GM12878 (cell line): Measurements from ENCODE around the gene HEPACAM2.

Experiments
- ATF2 ChIP-seq: IDR thresholded peaks from 2 replicates; pipeline ENCODE4 v1.6.1; 2012; ENCODE audit warnings: low read length, inconsistent platforms
- CREM ChIP-seq: IDR thresholded peaks from 2 replicates; pipeline ENCODE4 v1.6.1; 2014; ENCODE audit warnings: antibody characterized with exemption, low read depth
- CTCF ChIP-seq, 3 experiments: IDR thresholded peaks in 2 of 3; conservative IDR thresholded peaks in 1 of 3; 2 replicates each; pipeline ENCODE4 v1.5.1; 2011; ENCODE audit warnings: low read depth in 3 of 3, low read length in 3 of 3, mild to moderate bottlenecking in 3 of 3, control low read depth in 2 of 3, moderate library complexity in 2 of 3, inconsistent platforms in 1 of 3, mixed read lengths in 1 of 3; ENCODE audit not compliant: control insufficient read depth in 2 of 3, insufficient read depth in 1 of 3; ENCODE audit errors: extremely low read depth in 1 of 3
- KDM1A ChIP-seq: fragments of 200-600 bp; sonication (generic); IDR thresholded peaks from 2 replicates; pipeline ENCODE4 v1.6.1; 2016; ENCODE audit warnings: borderline replicate concordance
- POLR2A ChIP-seq: IDR thresholded peaks from 2 replicates; pipeline ENCODE4 v1.6.1; 2011; ENCODE audit warnings: low read depth, mild to moderate bottlenecking, low read length
- SMC3 ChIP-seq: IDR thresholded peaks from 2 replicates; pipeline ENCODE4 v1.6.1; 2011; ENCODE audit warnings: low read length, improper control_type of control experiment, borderline replicate concordance
- ZNF217 ChIP-seq: fragments of 450-650 bp; IDR thresholded peaks from 2 replicates; pipeline ENCODE4 v1.6.1; 2017; ENCODE audit warnings: antibody characterized with exemption, mild to moderate bottlenecking
- TF ChIP-seq, protein P1 (sequence below): IDR thresholded peaks from 2 replicates; pipeline ENCODE4 v1.6.1; 2012; ENCODE audit warnings: mild to moderate bottlenecking, low read depth, low read length
- TF ChIP-seq, protein P2 (sequence below): IDR thresholded peaks from 2 replicates; pipeline ENCODE4 v1.6.1; 2011; ENCODE audit warnings: low read depth, low read length, improper control_type of control experiment, borderline replicate concordance

GRCh38 chr7:93194386-93194785 lies 31.9 kb downstream of the HEPACAM2 start:
- TF ChIP-seq SMC3: no peak
- no peak for TF ChIP-seq ZNF217
- no peak for TF ChIP-seq CTCF (IDR thresholded peaks at IDR 0.05 in 2 of 3, conservative IDR thresholded peaks at IDR 0.05 in 1 of 3; ENCODE audit: control insufficient read depth in 2 of 3, extremely low read depth in 1 of 3, insufficient read depth in 1 of 3, low read depth in 3 of 3, low read length in 3 of 3)
- TF ChIP-seq, protein P1, sequence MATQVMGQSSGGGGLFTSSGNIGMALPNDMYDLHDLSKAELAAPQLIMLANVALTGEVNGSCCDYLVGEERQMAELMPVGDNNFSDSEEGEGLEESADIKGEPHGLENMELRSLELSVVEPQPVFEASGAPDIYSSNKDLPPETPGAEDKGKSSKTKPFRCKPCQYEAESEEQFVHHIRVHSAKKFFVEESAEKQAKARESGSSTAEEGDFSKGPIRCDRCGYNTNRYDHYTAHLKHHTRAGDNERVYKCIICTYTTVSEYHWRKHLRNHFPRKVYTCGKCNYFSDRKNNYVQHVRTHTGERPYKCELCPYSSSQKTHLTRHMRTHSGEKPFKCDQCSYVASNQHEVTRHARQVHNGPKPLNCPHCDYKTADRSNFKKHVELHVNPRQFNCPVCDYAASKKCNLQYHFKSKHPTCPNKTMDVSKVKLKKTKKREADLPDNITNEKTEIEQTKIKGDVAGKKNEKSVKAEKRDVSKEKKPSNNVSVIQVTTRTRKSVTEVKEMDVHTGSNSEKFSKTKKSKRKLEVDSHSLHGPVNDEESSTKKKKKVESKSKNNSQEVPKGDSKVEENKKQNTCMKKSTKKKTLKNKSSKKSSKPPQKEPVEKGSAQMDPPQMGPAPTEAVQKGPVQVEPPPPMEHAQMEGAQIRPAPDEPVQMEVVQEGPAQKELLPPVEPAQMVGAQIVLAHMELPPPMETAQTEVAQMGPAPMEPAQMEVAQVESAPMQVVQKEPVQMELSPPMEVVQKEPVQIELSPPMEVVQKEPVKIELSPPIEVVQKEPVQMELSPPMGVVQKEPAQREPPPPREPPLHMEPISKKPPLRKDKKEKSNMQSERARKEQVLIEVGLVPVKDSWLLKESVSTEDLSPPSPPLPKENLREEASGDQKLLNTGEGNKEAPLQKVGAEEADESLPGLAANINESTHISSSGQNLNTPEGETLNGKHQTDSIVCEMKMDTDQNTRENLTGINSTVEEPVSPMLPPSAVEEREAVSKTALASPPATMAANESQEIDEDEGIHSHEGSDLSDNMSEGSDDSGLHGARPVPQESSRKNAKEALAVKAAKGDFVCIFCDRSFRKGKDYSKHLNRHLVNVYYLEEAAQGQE: no peak
- no peak for TF ChIP-seq CREM
- TF ChIP-seq, protein P2, sequence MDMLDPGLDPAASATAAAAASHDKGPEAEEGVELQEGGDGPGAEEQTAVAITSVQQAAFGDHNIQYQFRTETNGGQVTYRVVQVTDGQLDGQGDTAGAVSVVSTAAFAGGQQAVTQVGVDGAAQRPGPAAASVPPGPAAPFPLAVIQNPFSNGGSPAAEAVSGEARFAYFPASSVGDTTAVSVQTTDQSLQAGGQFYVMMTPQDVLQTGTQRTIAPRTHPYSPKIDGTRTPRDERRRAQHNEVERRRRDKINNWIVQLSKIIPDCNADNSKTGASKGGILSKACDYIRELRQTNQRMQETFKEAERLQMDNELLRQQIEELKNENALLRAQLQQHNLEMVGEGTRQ: no peak
- no peak for TF ChIP-seq KDM1A
- TF ChIP-seq ATF2: no peak
- no peak for TF ChIP-seq POLR2A
